Mucosa of rectum (tissue), 2 donors: ENCODE data around the gene BMP7.

ENCODE experiments used
- H3K27ac ChIP-seq, 2 donors: one replicate each; pipeline ENCODE4 v1.7.0; 2013; ENCODE audit warnings: inconsistent platforms in 2 of 2, low read depth in 2 of 2, low read length in 2 of 2
- H3K27me3 ChIP-seq, 2 donors: one replicate each; pipeline ENCODE4 v1.7.0; 2013; ENCODE audit warnings: low read length in 2 of 2; ENCODE audit not compliant: control insufficient read depth in 2 of 2, insufficient read depth in 2 of 2
- H3K36me3 ChIP-seq, 2 donors: one replicate each; pipeline ENCODE4 v1.7.0; 2013; ENCODE audit warnings: low read length in 2 of 2; ENCODE audit not compliant: control insufficient read depth in 2 of 2, insufficient read depth in 2 of 2
- H3K4me1 ChIP-seq, 2 donors: one replicate each; pipeline ENCODE4 v1.7.0; 2013; ENCODE audit warnings: low read length in 2 of 2, mild to moderate bottlenecking in 1 of 2; ENCODE audit not compliant: control insufficient read depth in 2 of 2, insufficient read depth in 2 of 2
- H3K4me3 ChIP-seq, 2 donors: one replicate each; pipeline ENCODE4 v1.7.0; 2013; ENCODE audit warnings: low read length in 2 of 2
- H3K9ac ChIP-seq, 2 donors: one replicate each; pipeline ENCODE4 v1.7.0; 2013; ENCODE audit warnings: low read length in 2 of 2, low read depth in 1 of 2, mild to moderate bottlenecking in 1 of 2
- H3K9me3 ChIP-seq, 2 donors: one replicate each; pipeline ENCODE4 v1.7.0; 2013; ENCODE audit warnings: low read length in 2 of 2; ENCODE audit not compliant: control insufficient read depth in 2 of 2
- donor health status: healthy.
- donor health status: Normal muscosa, but diverticular disease.

BMP7 gene

GRCh38 chr20:57131601-57132391, 134.6 kb downstream of the BMP7 start:
- no peak overlapping the region for H3K9ac ChIP-seq
- H3K9me3 ChIP-seq, result no peaks in the 10 kb centered on the region
- H3K4me1 ChIP-seq, result no peaks in the 10 kb centered on the region
- no peak overlapping the region for H3K4me3 ChIP-seq
- peaks cover 0 to 4% of the 10 kb centered on the region in 2 donors for H3K27me3 ChIP-seq
- H3K36me3 ChIP-seq, result no peaks in the 10 kb centered on the region
- no peak overlapping the region for H3K27ac ChIP-seq

- Histone ChIP-seq H3K9me3 (no peaks in the 10 kb centered on the region), H3K27me3 (peaks cover 0 to 5% of the 10 kb centered on the region in 2 donors), H3K4me1 (no peaks in the 10 kb centered on the region), H3K36me3 (no peaks in the 10 kb centered on the region), H3K4me3 (no peak overlapping the region), H3K27ac (no peak overlapping the region), H3K9ac (no peak overlapping the region)
Observed at GRCh38 chr20:57131077-57131476, 135.4 kb downstream of the BMP7 start.

- no peak overlapping the region for H3K4me3 ChIP-seq
- H3K9ac ChIP-seq, result no peak overlapping the region
- no peaks in the 10 kb centered on the region for H3K36me3 ChIP-seq
- H3K9me3 ChIP-seq, result no peaks in the 10 kb centered on the region
- H3K4me1 ChIP-seq, result no peaks in the 10 kb centered on the region
- H3K27ac ChIP-seq, result no peak overlapping the region
- H3K27me3 ChIP-seq, result peaks cover 0 to 5% of the 10 kb centered on the region in 2 donors
Observed at GRCh38 chr20:57130160-57130772, 136.2 kb downstream of the BMP7 start.

- Histone ChIP-seq H3K9me3 (no peaks in the 10 kb centered on the region), H3K4me3 (no peak overlapping the region), H3K4me1 (no peaks in the 10 kb centered on the region), H3K27me3 (peaks cover 0 to 5% of the 10 kb centered on the region in 2 donors), H3K9ac (no peak overlapping the region), H3K27ac (no peak overlapping the region), H3K36me3 (no peaks in the 10 kb centered on the region)
Observed at GRCh38 chr20:57129303-57129702, 137.1 kb downstream of the BMP7 start.

GRCh38 chr20:57128044-57128757, 138.2 kb downstream of the BMP7 start:
- no peak overlapping the region for H3K4me3 ChIP-seq
- peaks cover 0 to 5% of the 10 kb centered on the region in 2 donors for H3K27me3 ChIP-seq
- no peaks in the 10 kb centered on the region for H3K9me3 ChIP-seq
- H3K9ac ChIP-seq, result no peak overlapping the region
- H3K27ac ChIP-seq, result no peak overlapping the region
- no peaks in the 10 kb centered on the region for H3K4me1 ChIP-seq
- H3K36me3 ChIP-seq, result no peaks in the 10 kb centered on the region

GRCh38 chr20:57126481-57127092, 139.9 kb downstream of the BMP7 start:
- Histone ChIP-seq H3K27me3 (peaks cover 0 to 5% of the 10 kb centered on the region in 2 donors), H3K27ac (no peak overlapping the region), H3K9ac (no peak overlapping the region), H3K4me3 (no peak overlapping the region), H3K36me3 (no peaks in the 10 kb centered on the region), H3K4me1 (no peaks in the 10 kb centered on the region), H3K9me3 (no peaks in the 10 kb centered on the region)

GRCh38 chr20:57124800-57125517, 141.5 kb downstream of the BMP7 start:
- no peaks in the 10 kb centered on the region for H3K9me3 ChIP-seq
- H3K27me3 ChIP-seq, result peaks cover 0 to 2% of the 10 kb centered on the region in 2 donors
- no peak overlapping the region for H3K4me3 ChIP-seq
- H3K4me1 ChIP-seq, result no peaks in the 10 kb centered on the region
- H3K9ac ChIP-seq, result no peak overlapping the region
- no peaks in the 10 kb centered on the region for H3K36me3 ChIP-seq
- H3K27ac ChIP-seq, result no peak overlapping the region

- Histone ChIP-seq H3K36me3 (no peaks in the 10 kb centered on the region), H3K4me1 (no peaks in the 10 kb centered on the region), H3K27me3 (peaks cover 0 to 2% of the 10 kb centered on the region in 2 donors), H3K9me3 (no peaks in the 10 kb centered on the region), H3K4me3 (no peak overlapping the region), H3K9ac (no peak overlapping the region), H3K27ac (no peak overlapping the region)
Observed at GRCh38 chr20:57124366-57124765, 142.1 kb downstream of the BMP7 start.

- Histone ChIP-seq H3K9me3 (no peaks in the 10 kb centered on the region), H3K4me3 (no peak overlapping the region), H3K9ac (no peak overlapping the region), H3K27ac (no peak overlapping the region), H3K4me1 (no peaks in the 10 kb centered on the region), H3K27me3 (peaks cover 0 to 2% of the 10 kb centered on the region in 2 donors), H3K36me3 (no peaks in the 10 kb centered on the region)
Observed at GRCh38 chr20:57123504-57123903, 142.9 kb downstream of the BMP7 start.
